Measurements from ENCODE around the gene NALCN. TPM values are rescaled to one million over a fixed set of nuclear protein-coding genes. Genes with fewer than 3 reads are reported as not detected.

Gene NALCN
- total and polyA plus RNA-seq, 4 donors, result 0.11 to 0.64 (median 0.37) TPM

GRCh38 chr13:101120007-101120406 is 296.3 kb downstream of the NALCN start:
- Histone ChIP-seq H3K9ac (ENCODE audit: insufficient read depth in 1 of 2, low read length in 2 of 2) (no peak overlapping the region), H3K4me3 (no peak overlapping the region), H3K4me1 (ENCODE audit: control insufficient read depth in 5 of 5, insufficient read depth in 5 of 5, low read length in 5 of 5) (no peaks in the 10 kb centered on the region), H3K36me3 (ENCODE audit: control insufficient read depth in 4 of 4, insufficient read depth in 4 of 4, low read length in 4 of 4) (no peaks in the 10 kb centered on the region), H3K27ac (ENCODE audit: low read depth in 1 of 2, low read length in 1 of 2) (no peak overlapping the region), H3K9me3 (ENCODE audit: control insufficient read depth in 4 of 4, insufficient read depth in 3 of 4, low read length in 3 of 4) (no peaks in the 10 kb centered on the region), H3K27me3 (ENCODE audit: control insufficient read depth in 3 of 3, insufficient read depth in 3 of 3, low read length in 2 of 3) (peaks cover 0 to 3% (median 0%) of the 10 kb centered on the region in 3 donors)
- no peak for TF ChIP-seq CTCF (IDR thresholded peaks at IDR 0.05; ENCODE audit: control extremely low read depth, extremely low read depth)
- 53 to 57% methylated on average over 2 of the region's 2 CpGs for WGBS, 2 donors
- ATAC-seq (ENCODE audit: insufficient read depth, low FRiP score) (no peak), DNase-seq (no peak)

GRCh38 chr13:101116826-101117225 is 299.5 kb downstream of the NALCN start:
- no peaks in the 10 kb centered on the region for H3K36me3 ChIP-seq (ENCODE audit: control insufficient read depth in 4 of 4, insufficient read depth in 4 of 4, low read length in 4 of 4)
- ATAC-seq (ENCODE audit: insufficient read depth, low FRiP score) (no peak), DNase-seq (no peak)
- H3K4me1 ChIP-seq (ENCODE audit: control insufficient read depth in 5 of 5, insufficient read depth in 5 of 5, low read length in 5 of 5), result no peaks in the 10 kb centered on the region
- WGBS, 2 donors, result 65 to 81% methylated on average over 4 of the region's 4 CpGs
- no peak overlapping the region for H3K27ac ChIP-seq (ENCODE audit: low read depth in 1 of 2, low read length in 1 of 2)
- H3K9ac ChIP-seq (ENCODE audit: insufficient read depth in 1 of 2, low read length in 2 of 2), result no peak overlapping the region
- no peak overlapping the region for H3K4me3 ChIP-seq
- no peak for TF ChIP-seq CTCF (IDR thresholded peaks at IDR 0.05; ENCODE audit: control extremely low read depth, extremely low read depth)
- no peaks in the 10 kb centered on the region for H3K9me3 ChIP-seq (ENCODE audit: control insufficient read depth in 4 of 4, insufficient read depth in 3 of 4, low read length in 3 of 4)
- peaks cover 0 to 3% (median 2%) of the 10 kb centered on the region in 3 donors for H3K27me3 ChIP-seq (ENCODE audit: control insufficient read depth in 3 of 3, insufficient read depth in 3 of 3, low read length in 2 of 3)

- Histone ChIP-seq H3K9me3 (ENCODE audit: control insufficient read depth in 4 of 4, insufficient read depth in 3 of 4, low read length in 3 of 4) (no peaks in the 10 kb centered on the region), H3K36me3 (ENCODE audit: control insufficient read depth in 4 of 4, insufficient read depth in 4 of 4, low read length in 4 of 4) (no peaks in the 10 kb centered on the region), H3K9ac (ENCODE audit: insufficient read depth in 1 of 2, low read length in 2 of 2) (no peak overlapping the region), H3K4me3 (no peak overlapping the region), H3K27me3 (ENCODE audit: control insufficient read depth in 3 of 3, insufficient read depth in 3 of 3, low read length in 2 of 3) (peaks cover 0 to 3% (median 2%) of the 10 kb centered on the region in 3 donors), H3K27ac (ENCODE audit: low read depth in 1 of 2, low read length in 1 of 2) (no peak overlapping the region), H3K4me1 (ENCODE audit: control insufficient read depth in 5 of 5, insufficient read depth in 5 of 5, low read length in 5 of 5) (no peaks in the 10 kb centered on the region)
- DNase-seq (no peak), ATAC-seq (ENCODE audit: insufficient read depth, low FRiP score) (no peak)
- WGBS, 2 donors, result 62 to 79% methylated on average over 4 of the region's 4 CpGs
- TF ChIP-seq CTCF (IDR thresholded peaks at IDR 0.05; ENCODE audit: control extremely low read depth, extremely low read depth), result no peak
Measured at GRCh38 chr13:101116341-101116740, 300.0 kb downstream of the NALCN start.

- no peaks in the 10 kb centered on the region for H3K36me3 ChIP-seq (ENCODE audit: control insufficient read depth in 4 of 4, insufficient read depth in 4 of 4, low read length in 4 of 4)
- H3K9ac ChIP-seq (ENCODE audit: insufficient read depth in 1 of 2, low read length in 2 of 2), result no peak overlapping the region
- H3K27me3 ChIP-seq (ENCODE audit: control insufficient read depth in 3 of 3, insufficient read depth in 3 of 3, low read length in 2 of 3), result peaks cover 0 to 3% (median 2%) of the 10 kb centered on the region in 3 donors
- H3K4me1 ChIP-seq (ENCODE audit: control insufficient read depth in 5 of 5, insufficient read depth in 5 of 5, low read length in 5 of 5), result peaks cover 0 to 2% (median 0%) of the 10 kb centered on the region in 5 donors
- no peak overlapping the region for H3K4me3 ChIP-seq
- H3K9me3 ChIP-seq (ENCODE audit: control insufficient read depth in 4 of 4, insufficient read depth in 3 of 4, low read length in 3 of 4), result no peaks in the 10 kb centered on the region
- ATAC-seq (ENCODE audit: insufficient read depth, low FRiP score) (no peak), DNase-seq (no peak)
- no peak overlapping the region for H3K27ac ChIP-seq (ENCODE audit: low read depth in 1 of 2, low read length in 1 of 2)
- no peak for TF ChIP-seq CTCF (IDR thresholded peaks at IDR 0.05; ENCODE audit: control extremely low read depth, extremely low read depth)
Measured at GRCh38 chr13:101115762-101116171, 300.5 kb downstream of the NALCN start.

Data from lung (tissue), 12 donors.